ENCODE measurements around the gene RAP1A.
A peak's percentile ranks its signal among the peaks of the same experiment; 100 is the strongest.

RAP1A gene

GRCh38 chr1:111619635-111620440 is at the start of gene RAP1A:
RAP1A (plus strand) TSS chr1:111619789; CDS start chr1:111691361, 71,572 bp downstream.
- peak within 1 kb of the TSS; percentile 77 for H3K4me3 ChIP-seq (ENCODE audit: low read depth, low read length)

GRCh38 chr1:111569913-111570312 is 49.7 kb upstream of the RAP1A start:
- DNase-seq (ENCODE audit: low read depth) = no peak
- H3K4me3 ChIP-seq (ENCODE audit: low read depth, low read length) = no peak overlapping the region
- TF ChIP-seq CTCF (IDR thresholded peaks at IDR 0.05; ENCODE audit: control insufficient read depth, extremely low read depth, insufficient read depth) = no peak

More at GRCh38 chr1:111619635-111620440, at the start of gene RAP1A:
- no peak for TF ChIP-seq CTCF (IDR thresholded peaks at IDR 0.05; ENCODE audit: control insufficient read depth, extremely low read depth, insufficient read depth)
- DNase-seq (ENCODE audit: low read depth) = peak; percentile 63

- DNase-seq (ENCODE audit: low read depth) = no peak
- H3K4me3 ChIP-seq (ENCODE audit: low read depth, low read length) = no peak overlapping the region
- TF ChIP-seq CTCF (IDR thresholded peaks at IDR 0.05; ENCODE audit: control insufficient read depth, extremely low read depth, insufficient read depth) = no peak
These were observed 48.8 kb upstream of the RAP1A start for GRCh38 chr1:111570781-111571181.

GRCh38 chr1:111571239-111571638 is 48.4 kb upstream of the RAP1A start:
- no peak for DNase-seq (ENCODE audit: low read depth)
- no peak overlapping the region for H3K4me3 ChIP-seq (ENCODE audit: low read depth, low read length)
- no peak for TF ChIP-seq CTCF (IDR thresholded peaks at IDR 0.05; ENCODE audit: control insufficient read depth, extremely low read depth, insufficient read depth)

GRCh38 chr1:111571987-111572386 is 47.6 kb upstream of the RAP1A start:
- TF ChIP-seq CTCF (IDR thresholded peaks at IDR 0.05; ENCODE audit: control insufficient read depth, extremely low read depth, insufficient read depth) = no peak
- DNase-seq (ENCODE audit: low read depth) = no peak
- no peak overlapping the region for H3K4me3 ChIP-seq (ENCODE audit: low read depth, low read length)

- TF ChIP-seq CTCF (IDR thresholded peaks at IDR 0.05; ENCODE audit: control insufficient read depth, extremely low read depth, insufficient read depth) = no peak
- H3K4me3 ChIP-seq (ENCODE audit: low read depth, low read length) = no peak overlapping the region
- DNase-seq (ENCODE audit: low read depth) = peak; percentile 81
These were observed 43.0 kb upstream of the RAP1A start for GRCh38 chr1:111576547-111576946.

- no peak for TF ChIP-seq CTCF (IDR thresholded peaks at IDR 0.05; ENCODE audit: control insufficient read depth, extremely low read depth, insufficient read depth)
- no peak overlapping the region for H3K4me3 ChIP-seq (ENCODE audit: low read depth, low read length)
- DNase-seq (ENCODE audit: low read depth) = no peak
These were observed 41.8 kb upstream of the RAP1A start for GRCh38 chr1:111577814-111578213.
